ENCODE results near the gene ENG. TPM values are rescaled to one million over a fixed set of nuclear protein-coding genes. Genes with fewer than 3 reads are reported as not detected.

Gene ENG
- total and polyA plus RNA-seq, 2 of the 4 experiments (the other 2 are of a cell fraction), result 3.6 to 83.3 TPM

- Histone ChIP-seq H2BK5ac (ENCODE audit: low read depth, low read length, poor library complexity, severe bottlenecking) (peak overlapping the region; percentile 40), H3K4me1 (ENCODE audit: control insufficient read depth, insufficient read depth, low read length) (peaks cover 18% of the 10 kb centered on the region), H4K8ac (ENCODE audit: low read depth in 2 of 2, low read length in 2 of 2) (no peak overlapping the region), H3K4ac (ENCODE audit: low read depth, low read length) (peak overlapping the region; percentile 26), H4K20me1 (ENCODE audit: insufficient read depth, low read length) (0 out of 2 replicates have a peak, but pooled peaks cover 3% of the 10 kb centered on the region), H3K56ac (ENCODE audit: extremely low read depth, insufficient read depth, low read length) (no peak overlapping the region), H2AK5ac (ENCODE audit: low read depth, low read length) (0 out of 2 replicates have a peak overlapping the region, but pooled peaks have one; percentile 29), H3K4me3 (ENCODE audit: insufficient read depth, low read depth, low read length) (no peak overlapping the region), H3K79me1 (ENCODE audit: low read depth in 1 of 2, low read length in 2 of 2) (peaks cover 36 to 74% of the 10 kb centered on the region in 2 experiments), H3K23ac (ENCODE audit: low read depth, low read length) (peak overlapping the region; percentile 38; the same call in 1 of the 2 replicates), H2AK9ac (replicated peaks; ENCODE audit: low read depth, low read length, poor library complexity) (no peak overlapping the region), H4K5ac (ENCODE audit: low read depth, low read length) (peak overlapping the region; percentile 46; the same call in 1 of the 2 replicates), H3K9me3 (ENCODE audit: control insufficient read depth, insufficient read depth, low read length) (peaks cover 10% of the 10 kb centered on the region), H3K27me3 (ENCODE audit: control insufficient read depth, insufficient read depth, low read length) (no peaks in the 10 kb centered on the region), H2BK15ac (ENCODE audit: low read depth, low read length) (no peak overlapping the region), H3K18ac (ENCODE audit: low read depth, low read length) (no peak overlapping the region; the same call in 1 of the 2 replicates), H2AFZ (replicated peaks; ENCODE audit: low read length, poor library complexity) (no peak overlapping the region), H3K14ac (replicated peaks; ENCODE audit: low read depth, low read length) (no peak overlapping the region), H3K9me1 (ENCODE audit: insufficient read depth, low read length) (peaks cover 11% of the 10 kb centered on the region; the same call in 1 of the 2 replicates), H3K36me3 (ENCODE audit: control insufficient read depth, insufficient read depth, low read length) (peaks cover 24% of the 10 kb centered on the region), H3K9ac (ENCODE audit: low read depth, low read length) (no peak overlapping the region), H3K4me2 (ENCODE audit: low read depth, low read length) (no peak overlapping the region; the same call in 1 of the 2 replicates), H2BK120ac (ENCODE audit: low read depth, low read length) (no peak overlapping the region), H2BK20ac (ENCODE audit: low read depth, low read length) (no peak overlapping the region), H4K91ac (ENCODE audit: insufficient read depth, low read depth, low read length) (0 out of 2 replicates have a peak overlapping the region, but pooled peaks have one; percentile 1), H3K27ac (ENCODE audit: insufficient read depth, low read length) (0 out of 2 replicates have a peak overlapping the region, but pooled peaks have one; percentile 7)
- BruUV-seq (replicated peaks), result no TSS peak
- DNase-seq (no peak), ATAC-seq (ENCODE audit: low read depth) (peak; percentile 34; the same call in 1 of the 2 replicates)
- in situ Hi-C loops (cut with MboI; ENCODE audit: low sequenced_read_pairs), result no loop called here
- dilution Hi-C loops (cut with HindIII; ENCODE audit: low sequenced_read_pairs, unreplicated experiment), result no loop called here
- no CpG with 5 or more reads among the region's 6 CpGs for WGBS, 2 experiments (ENCODE audit: extremely low coverage in 2 of 2, insufficient read length in 1 of 2)
- intact Hi-C loops (cut with micrococcal nuclease), result no loop called here
- POLR2A ChIA-PET (ENCODE audit: unreplicated experiment), result no interaction called here
- CTCF ChIA-PET, result interaction anchor here (0.8 kb wide), 1 partner anchor 23 kb away, joined by 4 read pairs; no protein-coding TSS in a partner anchor
- peak; percentile 43; the same call in 1 of the 2 replicates for TF ChIP-seq CEBPB (IDR thresholded peaks at IDR 0.05; ENCODE audit: low read depth, low read length)
- TF ChIP-seq RFX5 (IDR thresholded peaks at IDR 0.05; ENCODE audit: low read depth, low read length), result no peak
Measured at GRCh38 chr9:127847178-127847510, 7.3 kb downstream of the ENG start.
